GM20000 (cell line): ENCODE measurements around the gene CHAD.

ENCODE experiments used
- DNase-seq: peaks from one replicate; pipeline ENCODE4 v3.0.0; 2012; ENCODE audit warnings: low spot score
- CTCF ChIP-seq: IDR thresholded peaks from 2 replicates; pipeline ENCODE4 v1.5.1; 2012; ENCODE audit warnings: mild to moderate bottlenecking, control low read depth; ENCODE audit errors: extremely low read depth, missing control alignments

CHAD gene

GRCh38 chr17:50460831-50461526 is 7.7 kb downstream of the CHAD start:
- no peak for TF ChIP-seq CTCF
- peak; percentile 3 for DNase-seq

GRCh38 chr17:50459756-50460155 is 8.9 kb downstream of the CHAD start:
- no peak for DNase-seq
- TF ChIP-seq CTCF, result no peak

DNA sequence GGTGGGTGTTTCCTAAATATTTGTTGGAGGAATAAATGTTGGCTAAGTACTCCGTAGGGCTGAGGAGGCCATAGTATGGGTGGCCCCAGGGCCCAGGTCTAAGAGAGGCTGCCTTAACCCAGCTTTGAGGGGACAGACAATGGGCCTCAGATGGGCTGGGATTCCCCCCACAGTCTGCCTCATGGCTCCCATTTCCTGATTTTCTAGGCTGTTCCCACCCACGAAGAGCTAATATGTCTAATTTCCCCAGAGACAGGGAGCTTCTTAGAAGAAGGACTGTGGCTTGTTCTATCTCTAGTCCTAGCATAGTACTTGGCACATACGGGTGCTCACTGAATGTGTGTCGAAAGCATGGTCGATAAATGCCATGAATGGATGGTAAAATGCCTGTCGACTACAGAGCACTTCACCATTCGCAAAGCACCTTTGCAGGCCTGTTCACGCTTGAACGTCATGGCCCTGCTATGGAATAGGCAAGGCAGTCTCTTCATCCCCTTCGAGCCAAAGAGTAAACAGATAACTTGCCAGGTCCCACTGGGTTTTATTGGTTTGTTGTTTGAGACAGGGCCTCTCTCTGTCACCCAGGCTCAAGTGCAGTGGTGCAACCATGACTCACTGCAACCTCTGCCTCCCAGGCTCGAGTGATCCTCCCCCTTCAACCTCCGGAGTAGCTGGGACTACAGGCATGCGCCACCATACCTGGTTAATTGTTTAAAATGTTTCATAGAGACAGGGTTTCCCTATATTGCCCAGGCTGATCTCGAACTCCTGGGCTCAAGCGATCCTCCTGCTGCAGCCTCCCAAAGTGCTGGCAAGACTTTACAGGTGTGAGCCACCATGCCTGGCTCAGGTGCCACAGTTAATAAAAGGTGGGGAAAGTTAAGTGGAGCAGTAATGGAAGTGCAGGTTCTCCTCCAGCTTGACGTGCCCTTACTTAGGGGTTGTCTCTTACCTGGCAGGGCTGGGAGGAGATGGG is 9.7 kb downstream of the CHAD start:
- DNase-seq, result no peak
- TF ChIP-seq CTCF, result no peak

DNA sequence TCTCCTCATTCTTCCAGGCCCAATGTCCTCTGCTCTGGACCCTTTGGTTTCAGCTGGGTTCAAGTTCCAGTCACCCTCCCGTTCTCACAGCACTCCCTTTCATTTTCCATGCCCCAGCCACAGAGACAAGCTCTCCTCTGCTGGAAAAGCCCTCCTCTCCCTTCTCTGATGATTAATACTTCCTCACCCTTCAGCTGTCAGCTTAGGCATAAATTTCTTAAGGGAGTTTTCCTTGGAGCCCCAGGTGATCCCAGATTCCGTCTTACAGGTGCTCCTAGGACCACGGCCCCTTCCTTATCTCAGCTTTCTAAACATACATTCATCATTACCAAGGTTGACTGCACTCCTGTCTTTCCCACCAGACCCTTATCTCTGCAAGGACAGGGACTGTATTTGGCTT is 10.4 kb downstream of the CHAD start:
- DNase-seq, result no peak
- TF ChIP-seq CTCF, result no peak

DNA sequence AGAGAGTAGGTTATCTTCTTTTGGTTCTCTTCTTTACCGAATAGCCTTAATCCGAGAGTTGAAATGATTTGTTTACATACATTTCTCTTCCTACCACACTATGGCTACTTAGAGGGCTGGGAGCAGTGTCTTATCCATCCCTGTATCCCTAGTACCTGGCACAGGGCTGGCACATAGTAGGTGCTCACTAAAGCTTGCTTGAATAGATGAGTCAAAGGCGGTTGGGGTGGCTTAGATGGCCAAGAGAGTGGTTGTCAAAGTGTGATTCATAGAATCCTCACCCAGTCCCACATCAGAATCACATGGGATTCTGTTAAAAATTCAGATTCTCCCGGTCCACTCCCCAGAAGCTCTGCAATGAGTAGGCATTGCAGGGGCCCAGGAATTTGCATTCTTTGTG is 11.1 kb downstream of the CHAD start:
- no peak for DNase-seq
- TF ChIP-seq CTCF, result no peak

DNA sequence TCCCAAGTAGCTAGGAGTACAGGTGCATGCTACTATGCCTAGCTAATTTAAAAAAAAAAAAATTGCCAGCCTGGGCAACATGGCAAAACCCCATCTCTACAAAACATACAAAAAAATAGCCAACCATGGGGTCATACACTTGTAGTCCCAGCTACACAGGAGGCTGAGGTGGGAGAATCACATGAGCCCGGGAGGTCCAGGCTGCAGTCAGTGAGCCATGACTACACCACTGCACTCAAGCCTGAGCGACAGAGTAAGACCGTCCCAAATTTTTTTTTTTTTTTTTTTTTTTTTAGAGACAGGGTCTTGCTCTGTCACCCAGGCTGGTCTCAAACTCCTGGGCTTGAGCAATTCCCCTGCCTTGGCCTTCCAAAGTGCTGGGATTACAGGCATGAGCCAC is 14.8 kb downstream of the CHAD start:
- DNase-seq, result no peak
- no peak for TF ChIP-seq CTCF
